Brain microvascular endothelial cell (primary cell): Measurements from ENCODE around the gene KLHL29.

ENCODE experiments used
- DNase-seq: peaks from one replicate; pipeline ENCODE4 v3.0.0-alpha.2; 2020
- H3K27ac ChIP-seq: fragments of 250-450 bp; sonication (Bioruptor Pico); 2 replicates; pipeline ENCODE4 v1.5.1; 2020; ENCODE audit warnings: mild to moderate bottlenecking, moderate library complexity
- H3K27me3 ChIP-seq: fragments of 250-450 bp; sonication (Bioruptor Pico); replicated peaks from 2 replicates; pipeline ENCODE4 v1.5.1; 2020; ENCODE audit warnings: mild to moderate bottlenecking
- H3K36me3 ChIP-seq: fragments of 250-450 bp; sonication (Bioruptor Pico); replicated peaks from 2 replicates; pipeline ENCODE4 v1.5.1; 2020; ENCODE audit warnings: mild to moderate bottlenecking
- H3K4me3 ChIP-seq: 2 replicates; pipeline ENCODE4 v1.5.1; 2011; ENCODE audit warnings: low read depth, mild to moderate bottlenecking, control low read depth, low read length, moderate library complexity
- CTCF ChIP-seq: IDR thresholded peaks from 2 replicates; pipeline ENCODE4 v1.5.1; 2011; ENCODE audit warnings: low read depth, mild to moderate bottlenecking, moderate library complexity, low read length, control low read depth, inconsistent platforms; ENCODE audit errors: missing control alignments
- in situ Hi-C: cut with HindIII; loops from 2 replicates; pipeline ENCODE4 v1.10.0; 2017; ENCODE audit warnings: low sequenced_read_pairs, low pct_ligation_motif_present

The KLHL29 gene

GRCh38 chr2:23703037-23703582, 318.1 kb downstream of the KLHL29 start:
- H3K4me3 ChIP-seq, result no peak overlapping the region
- no peak for DNase-seq
- no peaks in the 10 kb centered on the region for H3K27me3 ChIP-seq
- in situ Hi-C loops, result no loop called here
- no peaks in the 10 kb centered on the region for H3K36me3 ChIP-seq
- H3K27ac ChIP-seq, result no peak overlapping the region
- TF ChIP-seq CTCF, result no peak

- no peak for TF ChIP-seq CTCF
- no peaks in the 10 kb centered on the region for H3K36me3 ChIP-seq
- DNase-seq, result no peak
Measured at GRCh38 chr2:23703583-23704385, 318.8 kb downstream of the KLHL29 start.

GRCh38 chr2:23705771-23706612, 321.0 kb downstream of the KLHL29 start:
- Histone ChIP-seq H3K27me3 (no peaks in the 10 kb centered on the region), H3K4me3 (no peak overlapping the region), H3K27ac (no peak overlapping the region), H3K36me3 (no peaks in the 10 kb centered on the region)
- in situ Hi-C loops, result no loop called here
- no peak for TF ChIP-seq CTCF
- no peak for DNase-seq

More at GRCh38 chr2:23703583-23704385, 318.8 kb downstream of the KLHL29 start:
- in situ Hi-C loops, result no loop called here
- Histone ChIP-seq H3K27me3 (no peaks in the 10 kb centered on the region), H3K27ac (no peak overlapping the region), H3K4me3 (no peak overlapping the region)

GRCh38 chr2:23706613-23707078, 321.7 kb downstream of the KLHL29 start:
- in situ Hi-C loops, result no loop called here
- DNase-seq, result no peak
- Histone ChIP-seq H3K36me3 (no peaks in the 10 kb centered on the region), H3K4me3 (no peak overlapping the region), H3K27ac (no peak overlapping the region), H3K27me3 (no peaks in the 10 kb centered on the region)
- no peak for TF ChIP-seq CTCF

GRCh38 chr2:23707096-23707495, 322.1 kb downstream of the KLHL29 start:
- TF ChIP-seq CTCF, result no peak

More at GRCh38 chr2:23707096-23707495, 322.1 kb downstream of the KLHL29 start:
- Histone ChIP-seq H3K27ac (no peak overlapping the region), H3K4me3 (no peak overlapping the region), H3K36me3 (no peaks in the 10 kb centered on the region), H3K27me3 (no peaks in the 10 kb centered on the region)
- DNase-seq, result no peak
- in situ Hi-C loops, result no loop called here
